Fibroblast of villous mesenchyme (primary cell): ENCODE data around the gene APOE. TPM values are rescaled to one million over a fixed set of nuclear protein-coding genes. Genes with fewer than 3 reads are reported as not detected.

Source experiments
- DNase-seq: peaks from one replicate; pipeline ENCODE4 v3.0.0-alpha.2; 2010; ENCODE audit warnings: low read depth
- H3K4me3 ChIP-seq: 2 replicates; pipeline ENCODE4 v1.5.1; 2011; ENCODE audit warnings: low read depth, mild to moderate bottlenecking, low read length
- total RNA-seq: library from RNA; depleted of rRNA; stranded (reverse); fragments of >200 nt; gene quantifications from 2 replicates; pipeline ENCODE4 v1.2.3, GENCODE V29; 2012
- TF ChIP-seq, protein P1 (sequence below): IDR thresholded peaks from 2 replicates; pipeline ENCODE4 v1.5.1; 2012; ENCODE audit warnings: low read depth, mild to moderate bottlenecking, low read length; ENCODE audit not compliant: insufficient read depth

Gene APOE
- total RNA-seq, 1 donor, result 16.4 TPM

DNA sequence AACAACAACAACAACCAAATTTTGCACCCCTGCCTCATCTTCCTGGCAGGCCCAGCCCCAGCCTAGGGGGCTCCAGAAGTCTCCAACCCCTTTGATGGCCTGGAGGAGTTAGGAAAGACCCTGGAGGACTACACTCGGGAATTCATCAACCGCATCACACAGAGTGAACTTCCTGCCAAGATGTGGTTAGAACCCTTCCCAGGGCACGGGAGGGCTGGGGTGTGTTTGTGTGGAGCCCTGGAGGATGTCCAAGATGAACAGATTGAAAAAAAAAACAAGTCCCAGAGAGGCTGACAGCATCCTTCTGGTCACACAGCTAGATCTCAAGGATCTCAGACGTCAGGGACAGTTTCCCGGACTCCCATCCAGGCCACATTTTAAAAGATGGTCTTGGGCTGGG lies 22.1 kb downstream of the APOE start:
- H3K4me3 ChIP-seq, result no peak overlapping the region
- peak; percentile 89 for DNase-seq
- TF ChIP-seq, protein P1, sequence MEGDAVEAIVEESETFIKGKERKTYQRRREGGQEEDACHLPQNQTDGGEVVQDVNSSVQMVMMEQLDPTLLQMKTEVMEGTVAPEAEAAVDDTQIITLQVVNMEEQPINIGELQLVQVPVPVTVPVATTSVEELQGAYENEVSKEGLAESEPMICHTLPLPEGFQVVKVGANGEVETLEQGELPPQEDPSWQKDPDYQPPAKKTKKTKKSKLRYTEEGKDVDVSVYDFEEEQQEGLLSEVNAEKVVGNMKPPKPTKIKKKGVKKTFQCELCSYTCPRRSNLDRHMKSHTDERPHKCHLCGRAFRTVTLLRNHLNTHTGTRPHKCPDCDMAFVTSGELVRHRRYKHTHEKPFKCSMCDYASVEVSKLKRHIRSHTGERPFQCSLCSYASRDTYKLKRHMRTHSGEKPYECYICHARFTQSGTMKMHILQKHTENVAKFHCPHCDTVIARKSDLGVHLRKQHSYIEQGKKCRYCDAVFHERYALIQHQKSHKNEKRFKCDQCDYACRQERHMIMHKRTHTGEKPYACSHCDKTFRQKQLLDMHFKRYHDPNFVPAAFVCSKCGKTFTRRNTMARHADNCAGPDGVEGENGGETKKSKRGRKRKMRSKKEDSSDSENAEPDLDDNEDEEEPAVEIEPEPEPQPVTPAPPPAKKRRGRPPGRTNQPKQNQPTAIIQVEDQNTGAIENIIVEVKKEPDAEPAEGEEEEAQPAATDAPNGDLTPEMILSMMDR, result no peak

DNA sequence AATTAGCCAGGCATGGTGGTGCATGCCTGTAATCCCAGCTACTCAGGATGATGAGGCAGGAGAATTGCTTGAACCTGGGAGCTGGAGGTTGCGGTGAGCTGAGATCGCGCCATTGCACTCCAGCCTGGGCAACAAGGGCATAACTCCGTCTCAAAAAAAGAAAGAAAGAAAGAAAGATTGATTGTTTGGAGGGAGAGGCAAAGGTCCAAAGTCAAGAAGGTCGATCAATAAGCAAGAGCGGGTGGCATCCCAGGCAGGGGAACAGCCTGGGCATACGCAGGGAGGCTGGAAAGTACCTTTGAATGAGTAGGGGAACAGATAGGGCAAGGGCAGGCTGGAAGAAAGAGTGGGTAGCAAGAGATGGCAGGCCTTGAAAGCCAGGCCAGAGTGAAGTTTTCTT lies 24.5 kb downstream of the APOE start:
- TF ChIP-seq, protein P1, result no peak
- no peak for DNase-seq
- H3K4me3 ChIP-seq, result no peak overlapping the region

DNA sequence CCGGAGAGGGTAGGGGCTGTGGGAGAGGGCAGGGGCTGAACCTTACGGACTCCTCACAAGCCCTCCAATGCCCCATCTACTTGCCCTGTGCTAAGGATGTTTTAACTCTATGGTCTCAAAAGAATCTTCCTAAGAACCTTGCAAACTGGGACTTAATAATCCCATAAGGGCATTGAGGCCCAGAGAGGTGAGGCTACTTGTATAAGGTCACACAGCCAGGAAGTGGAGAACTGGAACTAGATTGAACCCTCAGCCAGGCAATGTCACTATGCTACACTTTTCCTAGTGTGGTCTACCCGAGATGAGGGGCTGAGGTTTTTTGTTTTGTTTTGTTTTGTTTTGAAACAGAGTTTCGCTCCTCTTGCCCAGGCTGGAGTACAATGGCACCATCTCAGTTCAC lies 25.9 kb downstream of the APOE start:
- H3K4me3 ChIP-seq, result no peak overlapping the region
- TF ChIP-seq, protein P1, result no peak
- no peak for DNase-seq

DNA sequence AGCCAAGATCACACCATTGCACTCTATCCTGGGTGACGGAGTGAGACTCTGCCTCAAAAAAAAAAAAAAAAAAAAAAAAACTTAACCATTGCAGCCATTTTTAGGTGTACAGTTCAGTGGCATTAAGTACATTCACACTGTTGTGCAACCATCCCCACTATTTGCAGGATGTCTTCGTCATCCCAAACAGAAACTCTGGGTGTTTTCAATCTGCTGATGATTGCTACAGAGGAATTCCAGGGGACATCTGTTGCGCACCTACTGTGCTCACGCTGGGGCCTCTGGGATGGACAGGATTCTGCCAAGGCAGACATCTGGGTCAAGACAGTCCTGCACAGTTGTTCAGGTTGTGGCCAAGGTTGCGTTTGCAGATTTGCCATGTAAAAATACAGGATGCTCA lies 34.1 kb downstream of the APOE start:
- TF ChIP-seq, protein P1, result no peak
- DNase-seq, result no peak
- H3K4me3 ChIP-seq, result no peak overlapping the region

DNA sequence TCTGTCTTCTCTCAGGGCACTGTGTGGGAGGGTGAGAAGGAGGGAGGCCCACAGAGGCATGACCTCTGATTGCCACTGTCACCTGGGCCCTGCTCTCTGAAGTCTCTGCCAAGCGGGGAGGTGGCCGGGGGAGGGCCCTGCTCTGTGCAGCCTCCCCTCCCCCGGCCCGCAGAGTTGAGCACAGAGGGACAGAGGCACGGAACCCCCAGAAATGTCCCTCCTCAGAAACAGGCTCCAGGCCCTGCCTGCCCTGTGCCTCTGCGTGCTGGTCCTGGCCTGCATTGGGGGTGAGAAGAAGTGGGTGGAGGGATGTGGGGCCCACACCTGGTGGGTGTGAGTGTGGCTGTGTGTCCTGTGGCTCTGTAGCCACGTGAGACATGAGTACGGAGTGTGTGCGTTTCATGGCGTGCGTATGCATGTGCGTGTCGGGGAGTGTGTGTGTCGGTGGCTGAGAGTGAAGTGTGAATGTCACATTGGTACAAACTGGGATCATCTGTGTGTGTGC lies 36.5 kb downstream of the APOE start, which contains the start of gene APOC4:
APOC4 (plus strand) TSS at position 171 of the 505 bp plus-strand sequence; CDS start at position 212, 41 bp downstream.
- TF ChIP-seq, protein P1, result no peak
- H3K4me3 ChIP-seq, result no peak within 1 kb of the TSS
- DNase-seq, result no peak

DNA sequence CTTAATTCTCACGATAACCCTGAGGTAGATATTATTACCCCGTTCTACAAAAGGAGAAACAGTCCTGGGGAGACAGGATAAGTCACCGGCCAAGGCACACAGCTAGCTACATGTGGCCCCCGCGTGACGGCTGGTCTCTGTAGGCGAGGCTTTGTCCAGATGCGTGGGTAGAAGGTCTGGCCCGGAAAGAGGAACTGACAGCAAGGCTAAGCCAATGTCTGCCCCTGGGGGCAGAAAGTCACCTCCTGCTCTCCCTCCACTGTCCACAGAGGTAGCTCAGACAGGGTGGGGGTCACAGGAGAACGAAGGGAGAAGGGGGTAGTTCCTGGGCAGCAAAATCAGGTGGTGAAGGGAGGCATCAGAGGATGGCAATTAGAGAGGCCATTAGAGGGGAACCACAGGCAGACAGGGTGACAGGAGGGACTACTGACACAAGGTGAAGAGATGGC lies 38.2 kb downstream of the APOE start:
- H3K4me3 ChIP-seq, result no peak overlapping the region
- no peak for DNase-seq
- TF ChIP-seq, protein P1, result no peak

DNA sequence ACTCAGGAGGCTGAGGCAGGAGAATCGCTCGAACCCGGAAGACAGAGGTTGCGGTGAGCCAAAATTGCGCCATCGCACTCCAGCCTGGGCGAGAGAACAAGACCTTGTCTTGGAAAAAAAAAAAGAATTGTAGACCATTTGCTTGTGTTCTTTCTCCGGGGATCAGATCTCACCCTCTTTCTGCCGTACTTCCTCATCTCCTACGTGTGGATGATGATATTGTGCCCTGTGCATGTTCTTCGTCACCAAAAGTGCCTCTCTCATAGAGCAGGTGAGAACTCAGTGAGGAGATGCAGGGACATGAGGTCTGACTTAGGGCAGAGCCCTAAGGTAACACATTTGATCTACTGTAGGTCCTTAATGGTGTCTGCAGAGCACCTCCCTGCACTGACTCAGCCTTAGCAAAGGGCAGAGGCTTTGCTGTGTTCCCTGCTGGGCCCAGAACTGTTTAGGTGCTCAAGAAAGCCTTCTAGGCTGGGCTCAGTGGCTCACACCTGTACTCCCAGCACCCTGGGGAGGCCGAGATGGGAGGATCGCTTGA lies 41.5 kb downstream of the APOE start:
- DNase-seq, result no peak
- H3K4me3 ChIP-seq, result no peak overlapping the region
- TF ChIP-seq, protein P1, result no peak
